Vagina (tissue), 2 donors: ENCODE results near the gene GAL3ST1. TPM values are rescaled to one million over a fixed set of nuclear protein-coding genes. Genes with fewer than 3 reads are reported as not detected.

Experiments used
- DNase-seq, 2 donors: peaks; one replicate each; pipeline ENCODE4 v3.0.0-alpha.2; 2017; ENCODE audit errors: extremely low spot score in 2 of 2
- H3K27ac ChIP-seq: fragments of 200-600 bp; sonication (generic); one replicate; pipeline ENCODE4 v1.5.1; 2019
- H3K27me3 ChIP-seq: fragments of 200-600 bp; sonication (generic); one replicate; pipeline ENCODE4 v1.5.1; 2019
- H3K36me3 ChIP-seq, 2 donors: fragments of 200-600 bp; sonication (generic); one replicate each; pipeline ENCODE4 v1.5.1; 2017 to 2019
- H3K4me1 ChIP-seq: fragments of 200-600 bp; sonication (generic); one replicate; pipeline ENCODE4 v1.5.1; 2019
- H3K4me3 ChIP-seq, 2 donors: fragments of 200-600 bp; sonication (generic); 1 replicate in 1 of 2; 2 replicates in 1 of 2; pipeline ENCODE4 v1.5.1; 2016 to 2019
- H3K9me3 ChIP-seq: fragments of 200-600 bp; sonication (generic); one replicate; pipeline ENCODE4 v1.5.1; 2019
- POLR2A ChIP-seq, 2 donors: fragments of 450-650 bp; IDR thresholded peaks; one replicate each; pipeline ENCODE4 v1.6.1; 2017; ENCODE audit warnings: antibody characterized with exemption in 2 of 2, mild to moderate bottlenecking in 2 of 2, moderate library complexity in 2 of 2
- POLR2AphosphoS5 ChIP-seq, 2 donors: sonication (generic); formaldehyde crosslinking; IDR thresholded peaks; one replicate each; pipeline ENCODE4 v1.9.0; 2017; ENCODE audit warnings: antibody characterized with exemption in 2 of 2, mild to moderate bottlenecking in 2 of 2, low read depth in 1 of 2; ENCODE audit not compliant: insufficient read depth in 1 of 2
- intact Hi-C: fragments of 100-400 bp; cut with DNase I; formaldehyde crosslinking; loops from one replicate; pipeline ENCODE4 v1.15.1; 2023
- total RNA-seq: library from RNA; depleted of rRNA; stranded (reverse); fragments of >200 nt; gene quantifications from one replicate; pipeline ENCODE4 v1.2.3, GENCODE V29; 2016
- TF ChIP-seq, protein P1 (sequence below), 3 experiments: fragments of 450-650 bp in 2 of 3; fragments of 200-600 bp in 1 of 3; sonication (generic) in 1 of 3; IDR thresholded peaks; one replicate each; pipeline ENCODE4 v1.5.1; 2017 to 2019; ENCODE audit warnings: antibody characterized with exemption in 3 of 3, mild to moderate bottlenecking in 2 of 3, moderate library complexity in 2 of 3

GAL3ST1 gene
- total RNA-seq, 1 donor from 2014 or later = not detected

DNA sequence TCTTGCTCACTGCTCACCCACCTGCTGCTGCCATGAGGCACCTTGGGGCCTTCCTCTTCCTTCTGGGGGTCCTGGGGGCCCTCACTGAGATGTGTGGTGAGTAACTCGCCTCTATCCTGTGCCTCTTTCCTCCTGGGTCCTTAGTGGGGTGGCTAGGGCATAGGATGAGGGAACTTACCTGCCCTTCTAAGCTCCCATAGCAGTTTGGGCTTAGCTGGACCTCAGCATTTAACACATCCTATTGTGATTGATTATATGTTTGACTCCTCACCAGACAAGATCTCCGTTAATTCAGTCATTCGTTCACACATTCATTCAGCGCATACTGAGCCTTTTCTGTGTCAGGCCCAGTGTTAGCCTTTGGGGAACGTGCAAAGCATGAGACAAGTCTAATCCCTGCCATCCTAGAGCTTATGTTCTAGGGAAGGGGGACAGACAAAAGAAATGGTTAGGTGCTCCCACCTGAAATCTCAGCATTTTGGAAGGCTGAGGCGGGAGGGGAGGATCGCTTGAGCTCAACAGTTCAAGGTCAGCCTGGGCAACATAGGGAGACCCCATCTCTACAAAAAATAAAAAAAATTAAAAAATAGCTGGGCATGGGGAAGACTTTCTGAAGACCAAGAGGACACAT is 33.0 kb upstream of the GAL3ST1 start:
- H3K27me3 ChIP-seq = no peaks in the 10 kb centered on the region
- no peaks in the 10 kb centered on the region for H3K36me3 ChIP-seq
- peaks cover 49% of the 10 kb centered on the region for H3K4me1 ChIP-seq
- H3K4me3 ChIP-seq = peak overlapping the region; percentile 58 to 67
- DNase-seq = no peak
- intact Hi-C loops = no loop called here
- TF ChIP-seq, protein P1, sequence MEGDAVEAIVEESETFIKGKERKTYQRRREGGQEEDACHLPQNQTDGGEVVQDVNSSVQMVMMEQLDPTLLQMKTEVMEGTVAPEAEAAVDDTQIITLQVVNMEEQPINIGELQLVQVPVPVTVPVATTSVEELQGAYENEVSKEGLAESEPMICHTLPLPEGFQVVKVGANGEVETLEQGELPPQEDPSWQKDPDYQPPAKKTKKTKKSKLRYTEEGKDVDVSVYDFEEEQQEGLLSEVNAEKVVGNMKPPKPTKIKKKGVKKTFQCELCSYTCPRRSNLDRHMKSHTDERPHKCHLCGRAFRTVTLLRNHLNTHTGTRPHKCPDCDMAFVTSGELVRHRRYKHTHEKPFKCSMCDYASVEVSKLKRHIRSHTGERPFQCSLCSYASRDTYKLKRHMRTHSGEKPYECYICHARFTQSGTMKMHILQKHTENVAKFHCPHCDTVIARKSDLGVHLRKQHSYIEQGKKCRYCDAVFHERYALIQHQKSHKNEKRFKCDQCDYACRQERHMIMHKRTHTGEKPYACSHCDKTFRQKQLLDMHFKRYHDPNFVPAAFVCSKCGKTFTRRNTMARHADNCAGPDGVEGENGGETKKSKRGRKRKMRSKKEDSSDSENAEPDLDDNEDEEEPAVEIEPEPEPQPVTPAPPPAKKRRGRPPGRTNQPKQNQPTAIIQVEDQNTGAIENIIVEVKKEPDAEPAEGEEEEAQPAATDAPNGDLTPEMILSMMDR (IDR thresholded peaks at IDR 0.05) = no peak
- TF ChIP-seq POLR2AphosphoS5 (IDR thresholded peaks at IDR 0.05; ENCODE audit: insufficient read depth in 1 of 2, low read depth in 1 of 2) (no peak), POLR2A (IDR thresholded peaks at IDR 0.05) (no peak)
- peak overlapping the region; percentile 81 for H3K27ac ChIP-seq
- H3K9me3 ChIP-seq = no peaks in the 10 kb centered on the region

DNA sequence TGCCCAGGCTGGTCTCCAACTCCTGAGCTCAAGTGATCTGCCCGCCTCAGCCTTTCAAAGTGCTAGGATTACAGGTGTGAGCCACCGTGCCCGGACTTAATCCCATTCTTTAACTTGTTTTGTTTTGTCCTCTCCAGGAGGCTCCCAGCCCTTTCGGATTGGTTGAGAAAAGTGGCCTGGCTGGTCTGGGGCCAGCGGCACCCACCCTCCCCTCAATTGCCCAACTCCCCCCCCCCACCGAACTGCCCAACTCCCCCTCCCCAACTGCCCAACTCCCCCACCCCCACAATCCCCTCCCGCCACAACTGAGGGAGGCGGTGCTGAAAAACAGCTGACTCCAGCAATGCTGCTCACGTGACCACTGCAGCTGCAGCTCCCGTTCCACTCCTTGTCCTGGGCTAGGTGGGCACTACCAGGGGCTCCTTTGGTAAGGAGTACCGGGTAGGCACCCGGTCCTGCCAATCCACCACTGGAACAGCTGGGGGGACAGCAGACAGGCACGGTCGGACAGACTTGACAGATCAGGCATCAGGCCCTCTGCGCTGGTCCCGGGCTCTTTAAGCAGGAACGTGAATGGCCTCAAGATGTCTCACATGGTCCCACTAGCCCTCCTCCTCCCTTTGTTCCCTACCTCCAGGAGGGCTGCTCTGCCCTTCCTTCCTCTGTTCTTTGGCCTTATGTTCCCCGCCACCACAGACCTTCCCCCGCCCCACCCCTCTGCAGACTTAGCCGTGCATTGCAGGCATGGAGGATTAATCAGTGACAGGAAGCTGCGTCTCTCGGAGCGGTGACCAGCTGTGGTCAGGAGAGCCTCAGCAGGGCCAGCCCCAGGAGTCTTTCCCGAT is 32.2 kb upstream of the GAL3ST1 start, which contains the start of gene TCN2:
Gene TCN2 (plus strand): TSS at position 720 of the 845 bp plus-strand sequence. CDS start 158 bp downstream, outside the sequence.
- Histone ChIP-seq H3K9me3 (no peaks in the 10 kb centered on the region), H3K4me1 (peaks cover 49% of the 10 kb centered on the region), H3K27me3 (no peaks in the 10 kb centered on the region), H3K4me3 (peak within 1 kb of the TSS; percentile 58 to 67), H3K36me3 (no peaks in the 10 kb centered on the region), H3K27ac (peak within 1 kb of the TSS; percentile 81)
- intact Hi-C loops = no loop called here
- TF ChIP-seq POLR2AphosphoS5 (IDR thresholded peaks at IDR 0.05; ENCODE audit: insufficient read depth in 1 of 2, low read depth in 1 of 2) (peak; percentile 37 to 70), POLR2A (IDR thresholded peaks at IDR 0.05) (no peak)
- no peak for DNase-seq

DNA sequence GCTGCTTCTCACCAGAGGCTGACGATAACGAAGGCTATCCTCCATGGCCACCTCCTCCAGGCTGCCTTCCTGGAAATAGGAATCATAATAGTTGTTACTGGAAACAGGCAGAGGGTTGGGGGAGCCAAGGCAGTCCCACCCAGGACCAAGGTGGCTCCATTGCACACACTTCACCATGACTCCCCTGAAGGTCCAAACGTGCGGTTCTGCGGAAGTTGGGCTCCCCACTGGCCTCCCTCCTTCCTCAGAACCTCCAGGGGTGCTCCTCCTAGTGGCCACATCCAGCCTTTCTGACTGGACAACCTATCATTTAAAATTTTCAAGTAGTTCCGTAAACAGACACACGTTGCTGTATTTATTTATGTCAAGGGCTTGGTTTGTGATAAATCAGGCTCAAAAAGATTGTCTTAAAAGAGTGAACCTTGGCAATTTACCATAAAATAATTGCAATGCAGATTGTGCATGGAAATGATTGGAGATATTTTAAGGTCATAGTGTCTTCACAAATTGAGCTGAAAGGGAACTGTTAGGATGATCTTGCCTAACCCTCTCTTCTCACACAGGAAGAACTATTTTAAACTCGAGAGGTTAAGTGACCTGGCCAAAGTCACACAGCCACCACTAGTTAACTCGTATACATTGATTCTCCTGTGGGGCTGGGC is 31.1 kb upstream of the GAL3ST1 start:
- intact Hi-C loops = no loop called here
- Histone ChIP-seq H3K9me3 (no peaks in the 10 kb centered on the region), H3K27me3 (no peaks in the 10 kb centered on the region), H3K4me3 (peak overlapping the region; percentile 58 to 67), H3K4me1 (peaks cover 49% of the 10 kb centered on the region), H3K36me3 (no peaks in the 10 kb centered on the region), H3K27ac (peak overlapping the region; percentile 81)
- no peak for TF ChIP-seq POLR2AphosphoS5 (IDR thresholded peaks at IDR 0.05; ENCODE audit: insufficient read depth in 1 of 2, low read depth in 1 of 2)
- TF ChIP-seq, protein P1 (IDR thresholded peaks at IDR 0.05) = peak in 2 of 3 experiments; percentile 7 to 22
- DNase-seq = no peak

DNA sequence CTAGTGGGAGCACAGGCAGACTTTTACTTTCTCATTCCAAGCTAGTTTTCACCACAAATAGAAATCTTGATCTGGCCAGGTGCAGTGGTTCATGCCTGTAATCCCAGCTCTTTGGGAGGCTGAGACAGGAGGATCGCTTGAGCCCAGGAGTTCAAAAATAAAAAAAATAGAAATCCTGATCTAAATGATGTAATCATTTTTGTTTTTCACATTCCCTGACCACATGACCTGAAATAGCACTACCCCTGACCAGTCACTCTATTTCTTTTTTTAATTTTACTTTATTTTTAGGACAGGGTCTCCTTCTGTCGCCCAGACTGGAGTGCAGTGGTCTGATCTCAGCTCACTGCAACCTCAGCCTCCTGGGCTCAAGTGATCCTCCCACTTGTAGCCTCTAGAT is 30.3 kb upstream of the GAL3ST1 start:
- DNase-seq = no peak
- H3K9me3 ChIP-seq = no peaks in the 10 kb centered on the region
- H3K4me1 ChIP-seq = peaks cover 43% of the 10 kb centered on the region
- H3K4me3 ChIP-seq = no peak overlapping the region
- no peak overlapping the region for H3K27ac ChIP-seq
- TF ChIP-seq POLR2A (IDR thresholded peaks at IDR 0.05) (no peak), POLR2AphosphoS5 (IDR thresholded peaks at IDR 0.05; ENCODE audit: insufficient read depth in 1 of 2, low read depth in 1 of 2) (no peak)
- TF ChIP-seq, protein P1 (IDR thresholded peaks at IDR 0.05) = no peak
- intact Hi-C loops = no loop called here
- no peaks in the 10 kb centered on the region for H3K27me3 ChIP-seq
- no peaks in the 10 kb centered on the region for H3K36me3 ChIP-seq

DNA sequence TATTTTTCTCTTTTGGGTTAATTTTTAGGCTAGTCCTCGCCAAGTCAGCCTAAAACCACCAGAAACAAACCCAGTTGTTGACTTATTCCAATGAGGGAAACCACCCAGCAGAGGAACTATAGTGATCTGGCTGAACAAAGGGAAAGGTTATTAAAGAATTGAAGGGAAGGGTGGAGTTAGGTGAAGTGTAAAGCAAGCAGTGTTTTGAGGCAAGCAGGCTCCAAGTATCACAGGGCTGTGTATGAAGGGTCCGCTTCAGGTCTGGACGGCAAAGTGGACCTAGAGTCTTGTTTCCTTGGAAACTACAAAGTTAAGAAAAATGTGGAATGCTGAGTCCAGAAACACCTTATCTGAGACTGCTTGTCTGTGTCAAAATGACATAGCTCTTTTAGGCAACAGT is 29.3 kb upstream of the GAL3ST1 start:
- Histone ChIP-seq H3K4me3 (no peak overlapping the region), H3K27me3 (no peaks in the 10 kb centered on the region), H3K4me1 (peaks cover 34% of the 10 kb centered on the region), H3K27ac (no peak overlapping the region), H3K36me3 (no peaks in the 10 kb centered on the region), H3K9me3 (no peaks in the 10 kb centered on the region)
- DNase-seq = no peak
- TF ChIP-seq, protein P1 (IDR thresholded peaks at IDR 0.05) = no peak
- TF ChIP-seq POLR2AphosphoS5 (IDR thresholded peaks at IDR 0.05; ENCODE audit: insufficient read depth in 1 of 2, low read depth in 1 of 2) = no peak
- TF ChIP-seq POLR2A (IDR thresholded peaks at IDR 0.05) = no peak
- intact Hi-C loops = no loop called here
